Upper lobe of right lung (tissue), 1 donor: Measurements from ENCODE around the gene RHOT2. TPM values are rescaled to one million over a fixed set of nuclear protein-coding genes. Genes with fewer than 3 reads are reported as not detected.

Experiments
- ATAC-seq: fragments of 200-7000 bp; cut with Tn5 transposase; one replicate; pipeline ENCODE4 v1.9.1; 2020; ENCODE audit warnings: mild to moderate bottlenecking, moderate library complexity
- DNase-seq: peaks from one replicate; pipeline ENCODE4 v3.0.0-alpha.2; 2020
- H3K27ac ChIP-seq: fragments of 200-600 bp; one replicate; pipeline ENCODE4 v1.8.0; 2022
- H3K27me3 ChIP-seq: fragments of 200-600 bp; one replicate; pipeline ENCODE4 v1.8.0; 2022; ENCODE audit warnings: mild to moderate bottlenecking
- H3K36me3 ChIP-seq: fragments of 200-600 bp; one replicate; pipeline ENCODE4 v1.8.0; 2022
- H3K4me1 ChIP-seq: fragments of 200-600 bp; one replicate; pipeline ENCODE4 v1.8.0; 2022
- H3K4me3 ChIP-seq: fragments of 200-600 bp; one replicate; pipeline ENCODE4 v1.8.0; 2022; ENCODE audit warnings: mild to moderate bottlenecking
- H3K9me3 ChIP-seq: fragments of 200-600 bp; one replicate; pipeline ENCODE4 v1.8.0; 2022
- CTCF ChIP-seq: fragments of 200-600 bp; IDR thresholded peaks from one replicate; pipeline ENCODE4 v1.8.0; 2022; ENCODE audit warnings: antibody characterized with exemption
- intact Hi-C: fragments of 100-400 bp; cut with DNase I; formaldehyde crosslinking; loops from one replicate; pipeline ENCODE4 v1.11.0; 2022
- total RNA-seq: library from RNA; stranded (reverse); fragmentation: NEBNext Ultra II Directional; extraction: Animal tissue kit (Norgen Biotek cat#: 25700); gene quantifications from one replicate; pipeline ENCODE4 v1.2.1, GENCODE V29; 2021
- donor health status: DM: no; HTN: yes; CAD: no; lungs with severe emphysema.

The RHOT2 gene
- total RNA-seq, 1 donor from 2014 or later, result 92.5 TPM

DNA sequence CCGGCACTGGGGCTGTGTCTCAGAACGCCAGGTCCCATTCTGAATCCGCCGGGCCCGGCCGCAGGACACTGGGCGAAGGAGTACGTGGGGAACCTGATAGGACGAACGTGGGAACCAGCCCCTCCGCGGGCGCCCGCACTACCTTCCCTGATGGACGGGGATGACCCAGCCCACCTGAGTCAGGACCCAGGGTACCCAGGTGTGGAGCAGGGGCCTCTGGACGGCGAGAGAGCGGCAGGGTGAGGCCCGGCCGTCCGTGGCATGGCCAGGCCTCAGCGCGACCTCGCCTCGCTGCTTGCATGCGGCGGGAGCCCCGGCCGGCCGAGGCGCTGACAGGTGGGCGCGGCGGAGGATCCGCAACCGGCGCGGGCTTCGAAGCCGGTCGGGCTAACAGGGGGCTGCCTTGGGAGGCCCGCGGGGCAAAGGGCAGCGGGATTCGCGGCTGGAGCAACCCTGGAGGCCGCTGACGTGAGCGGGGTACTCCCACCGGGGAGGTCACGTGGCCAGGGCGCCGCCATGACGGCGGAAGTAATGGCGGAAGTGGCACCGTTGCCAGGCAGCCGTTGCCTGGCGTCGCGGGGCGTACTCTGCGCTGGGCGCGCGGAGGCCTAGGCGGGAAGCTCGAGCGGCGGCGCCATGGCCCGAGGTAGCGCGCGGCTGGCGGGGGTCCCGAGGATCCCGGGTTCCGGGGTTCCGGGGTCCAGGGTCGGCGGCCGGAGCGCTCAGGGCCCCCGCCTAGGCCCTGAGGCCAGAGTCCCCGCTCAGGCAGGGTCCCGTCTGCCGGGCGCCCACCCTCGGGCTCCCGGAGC lies 18.9 kb upstream of the RHOT2 start, which contains the start of gene WDR90:
WDR90 (plus strand) TSS at position 585 of the 809 bp plus-strand sequence; CDS start at position 637, 52 bp downstream.
- Histone ChIP-seq H3K27ac (peak within 1 kb of the TSS; percentile 93), H3K9me3 (no peaks in the 10 kb centered on the region), H3K4me3 (peak within 1 kb of the TSS; percentile 85), H3K27me3 (no peaks in the 10 kb centered on the region), H3K4me1 (peaks cover 31% of the 10 kb centered on the region), H3K36me3 (no peaks in the 10 kb centered on the region)
- peak; percentile 88 for ATAC-seq
- TF ChIP-seq CTCF, result no peak
- DNase-seq, result peak; percentile 98
- intact Hi-C loops, result no loop called here

- ATAC-seq (peak; percentile 0), DNase-seq (no peak)
- Histone ChIP-seq H3K4me1 (peaks cover 31% of the 10 kb centered on the region), H3K36me3 (no peaks in the 10 kb centered on the region), H3K4me3 (peak overlapping the region; percentile 85), H3K27ac (peak overlapping the region; percentile 93), H3K9me3 (no peaks in the 10 kb centered on the region), H3K27me3 (no peaks in the 10 kb centered on the region)
- TF ChIP-seq CTCF, result no peak
- intact Hi-C loops, result no loop called here
These were observed 18.3 kb upstream of the RHOT2 start for GRCh38 chr16:649631-650030.

GRCh38 chr16:651844-652243 lies 16.1 kb upstream of the RHOT2 start:
- peaks cover 20% of the 10 kb centered on the region for H3K4me1 ChIP-seq
- H3K27me3 ChIP-seq, result no peaks in the 10 kb centered on the region
- no peaks in the 10 kb centered on the region for H3K9me3 ChIP-seq
- ATAC-seq, result no peak
- no peaks in the 10 kb centered on the region for H3K36me3 ChIP-seq
- no peak overlapping the region for H3K27ac ChIP-seq
- TF ChIP-seq CTCF, result no peak
- intact Hi-C loops, result no loop called here
- no peak overlapping the region for H3K4me3 ChIP-seq
- DNase-seq, result no peak

GRCh38 chr16:652454-653305 lies 15.3 kb upstream of the RHOT2 start:
- intact Hi-C loops, result no loop called here
- DNase-seq, result no peak
- H3K36me3 ChIP-seq, result no peaks in the 10 kb centered on the region
- no peak overlapping the region for H3K27ac ChIP-seq
- no peak for ATAC-seq
- H3K4me3 ChIP-seq, result no peak overlapping the region
- H3K27me3 ChIP-seq, result no peaks in the 10 kb centered on the region
- H3K4me1 ChIP-seq, result peaks cover 16% of the 10 kb centered on the region
- no peaks in the 10 kb centered on the region for H3K9me3 ChIP-seq
- no peak for TF ChIP-seq CTCF

- TF ChIP-seq CTCF, result no peak
- Histone ChIP-seq H3K4me1 (peaks cover 8% of the 10 kb centered on the region), H3K4me3 (no peak overlapping the region), H3K27ac (no peak overlapping the region), H3K27me3 (no peaks in the 10 kb centered on the region), H3K36me3 (no peaks in the 10 kb centered on the region), H3K9me3 (no peaks in the 10 kb centered on the region)
- intact Hi-C loops, result no loop called here
- ATAC-seq, result no peak
- DNase-seq, result no peak
These were observed 13.9 kb upstream of the RHOT2 start for GRCh38 chr16:654034-654433.
